T-helper 22 cell (primary cell): ENCODE results near the gene COL1A1.

ENCODE experiments used
- DNase-seq: peaks from one replicate; pipeline ENCODE4 v3.0.0-alpha.2; 2020; ENCODE audit warnings: low read depth

The COL1A1 gene

DNA sequence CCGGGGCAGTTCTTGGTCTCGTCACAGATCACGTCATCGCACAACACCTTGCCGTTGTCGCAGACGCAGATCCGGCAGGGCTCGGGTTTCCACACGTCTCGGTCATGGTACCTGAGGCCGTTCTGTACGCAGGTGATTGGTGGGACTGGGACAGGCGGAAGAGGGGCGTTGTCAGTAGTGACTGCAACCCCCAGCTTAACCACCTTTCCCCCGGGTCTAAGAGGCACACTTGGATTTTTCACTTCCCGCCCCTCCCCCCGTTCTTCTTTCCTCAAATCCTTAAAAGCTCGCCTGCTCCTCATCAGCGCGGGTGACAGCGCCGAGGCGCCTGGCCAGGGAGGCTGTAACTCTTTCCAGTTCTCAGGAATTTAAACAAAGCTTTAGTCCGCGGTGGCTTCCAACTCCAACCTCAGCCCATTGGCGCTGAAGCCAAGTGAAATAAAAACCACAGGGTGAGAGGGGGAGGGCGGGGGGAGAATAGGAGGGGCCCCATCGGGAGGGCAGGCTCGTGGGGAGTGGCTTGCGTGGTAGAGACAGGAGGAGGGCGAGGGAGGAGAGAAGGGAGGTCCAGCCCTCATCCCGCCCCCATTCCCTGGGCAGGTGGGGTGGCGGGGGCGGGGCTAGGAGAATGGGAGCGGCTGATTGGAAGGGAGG, 1.5 kb downstream of the COL1A1 start:
- peak; percentile 86 for DNase-seq

DNA sequence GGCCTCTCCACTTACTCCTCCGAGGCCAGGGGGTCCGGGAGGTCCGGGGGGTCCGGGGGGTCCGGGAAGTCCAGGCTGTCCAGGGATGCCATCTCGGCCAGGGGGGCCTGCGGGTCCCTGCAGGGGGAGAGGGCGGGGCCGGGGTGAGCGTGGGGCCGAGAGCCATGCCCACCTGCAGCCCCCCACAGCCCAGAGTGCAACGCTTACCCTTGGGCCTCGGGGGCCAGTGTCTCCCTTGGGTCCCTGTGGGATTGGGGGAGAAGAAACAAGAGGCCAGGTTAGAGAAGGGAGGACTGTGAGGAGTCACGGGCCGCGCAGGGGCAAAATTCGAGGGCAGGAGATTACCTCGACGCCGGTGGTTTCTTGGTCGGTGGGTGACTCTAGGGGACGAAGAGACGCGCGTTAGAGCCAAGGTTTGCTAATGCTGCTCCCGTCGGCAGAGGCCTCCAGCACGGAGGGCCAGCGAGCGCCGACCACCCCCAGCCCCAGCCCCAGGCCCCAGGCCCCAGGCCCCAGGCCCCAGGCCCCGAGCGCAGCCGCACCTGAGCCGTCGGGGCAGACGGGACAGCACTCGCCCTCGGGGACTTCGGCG, 2.1 kb downstream of the COL1A1 start:
- no peak for DNase-seq

DNA sequence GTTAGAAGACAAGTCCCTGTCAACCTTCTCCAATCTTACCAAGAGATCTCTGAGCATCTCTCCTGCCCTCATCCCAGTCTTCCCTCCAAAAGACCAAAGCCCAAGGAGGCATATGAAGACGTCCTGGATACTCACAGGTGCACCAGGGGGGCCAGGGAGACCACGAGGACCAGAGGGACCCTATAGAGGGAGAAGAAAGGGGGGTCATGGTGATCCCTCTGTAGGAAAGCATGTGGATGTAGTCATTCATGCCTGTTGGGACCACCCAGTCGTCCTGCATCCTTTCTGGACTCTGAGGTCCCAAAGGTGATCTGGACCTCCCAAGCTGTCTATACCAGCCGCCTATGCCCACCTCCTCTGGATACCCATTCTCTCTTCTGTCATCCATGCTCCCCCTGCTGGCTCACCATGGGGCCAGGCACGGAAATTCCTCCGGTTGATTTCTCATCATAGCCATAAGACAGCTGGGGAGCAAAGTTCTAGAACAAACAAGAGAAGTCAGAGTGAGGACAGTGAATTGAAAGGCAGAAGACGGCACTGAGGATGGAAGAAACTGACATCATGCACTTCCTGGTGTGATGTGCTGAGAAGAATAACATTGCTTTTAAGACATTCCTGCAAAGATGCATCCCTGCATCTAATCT, 3.3 kb downstream of the COL1A1 start:
- DNase-seq: peak; percentile 24

GRCh38 chr17:50196826-50197225, 4.6 kb downstream of the COL1A1 start:
- DNase-seq: no peak

DNA sequence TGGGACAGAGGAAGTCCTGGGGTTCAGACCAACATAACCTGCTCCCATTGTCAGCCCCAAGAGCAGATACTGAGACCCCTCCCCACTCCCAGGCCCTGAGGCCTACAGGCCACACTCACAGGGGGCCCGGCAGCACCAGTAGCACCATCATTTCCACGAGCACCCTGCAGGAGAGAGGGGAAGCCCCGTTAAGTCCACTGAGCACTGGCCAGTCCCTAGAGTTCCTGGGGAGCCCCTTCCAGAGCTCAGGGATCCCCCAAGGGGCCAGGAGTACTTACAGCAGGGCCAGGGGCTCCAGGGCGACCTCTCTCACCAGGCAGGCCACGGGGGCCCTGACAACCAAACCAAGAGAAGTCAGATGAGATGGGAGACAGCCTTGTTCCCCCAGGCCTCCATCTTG, 5.4 kb downstream of the COL1A1 start:
- DNase-seq: no peak

DNA sequence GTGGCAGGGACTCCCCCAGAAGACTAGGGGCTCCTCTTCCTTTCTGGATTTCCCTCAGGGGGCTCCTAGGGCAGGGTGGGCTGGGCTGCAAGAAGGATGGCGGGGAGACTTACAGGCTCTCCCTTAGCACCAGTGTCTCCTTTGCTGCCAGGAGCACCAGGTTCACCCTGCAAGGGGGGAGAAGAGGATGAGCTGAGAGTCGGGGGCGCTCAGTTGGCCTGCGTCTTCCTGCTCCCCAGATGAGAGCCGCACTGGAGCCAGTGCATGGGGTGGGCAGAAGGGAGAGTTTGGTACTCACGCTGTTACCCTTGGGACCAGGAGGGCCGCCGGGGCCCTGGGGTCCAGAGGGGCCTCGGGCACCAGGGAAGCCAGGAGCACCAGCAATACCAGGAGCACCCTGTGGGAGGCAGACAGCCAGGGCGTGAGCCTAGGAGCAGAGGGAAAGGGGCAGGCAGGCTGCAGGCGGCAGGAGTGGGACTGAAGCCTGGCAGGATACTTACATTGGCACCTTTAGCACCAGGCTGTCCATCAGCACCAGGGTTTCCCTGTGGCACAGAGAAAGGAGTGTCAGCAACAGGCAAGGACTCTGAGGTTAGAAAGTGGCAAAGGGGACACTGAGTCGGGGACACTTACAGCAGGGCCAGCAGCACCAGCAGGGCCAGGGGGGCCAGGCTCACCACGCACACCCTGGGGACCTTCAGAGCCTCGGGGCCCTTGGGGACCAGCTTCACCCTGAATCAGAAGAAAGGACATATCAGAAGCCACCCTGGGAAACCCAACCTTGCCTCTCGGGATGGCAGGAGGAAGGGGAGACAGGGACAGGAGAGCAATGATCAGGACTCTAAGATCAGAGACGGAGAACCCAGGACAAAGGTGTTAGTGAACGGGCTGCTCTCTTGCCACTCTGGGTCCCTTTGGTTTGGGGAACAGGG, 6.2 kb downstream of the COL1A1 start:
- DNase-seq: no peak

GRCh38 chr17:50194140-50194933, 7.1 kb downstream of the COL1A1 start:
- DNase-seq: no peak

DNA sequence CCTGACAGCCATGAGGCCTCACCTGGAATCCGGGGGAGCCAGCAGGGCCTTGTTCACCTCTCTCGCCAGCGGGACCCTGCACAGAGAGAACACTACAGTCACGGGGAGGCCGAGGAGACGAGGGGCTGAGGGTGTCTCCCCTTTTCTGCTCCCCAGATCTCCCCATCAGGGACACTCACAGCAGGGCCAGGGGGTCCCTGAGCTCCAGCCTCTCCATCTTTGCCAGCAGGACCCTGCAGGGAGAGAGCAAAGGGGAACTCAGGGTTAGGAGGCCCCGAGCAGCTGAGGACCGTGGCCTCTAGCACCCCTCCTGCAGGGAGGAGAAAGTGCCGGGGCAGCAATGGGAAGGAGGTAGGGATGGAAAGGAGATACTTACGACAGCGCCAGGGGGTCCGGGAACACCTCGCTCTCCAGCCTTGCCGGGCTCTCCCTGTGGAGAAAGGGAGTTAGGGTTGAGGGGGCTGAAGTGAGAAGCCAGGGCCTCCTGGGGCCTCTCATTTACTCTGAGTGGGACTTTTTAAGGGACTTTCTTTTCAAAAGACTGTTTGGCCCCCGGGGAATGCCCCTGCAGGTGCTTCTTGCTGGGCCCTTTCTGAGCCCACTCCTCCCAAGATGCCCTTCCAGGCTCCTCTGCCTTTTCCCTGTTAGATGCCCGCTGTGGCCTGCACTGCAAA, 8.7 kb downstream of the COL1A1 start:
- DNase-seq: no peak

- DNase-seq: no peak
These were observed 9.2 kb downstream of the COL1A1 start for GRCh38 chr17:50192144-50192617.

- DNase-seq: no peak
These were observed 9.9 kb downstream of the COL1A1 start for GRCh38 chr17:50191359-50192143.

DNA sequence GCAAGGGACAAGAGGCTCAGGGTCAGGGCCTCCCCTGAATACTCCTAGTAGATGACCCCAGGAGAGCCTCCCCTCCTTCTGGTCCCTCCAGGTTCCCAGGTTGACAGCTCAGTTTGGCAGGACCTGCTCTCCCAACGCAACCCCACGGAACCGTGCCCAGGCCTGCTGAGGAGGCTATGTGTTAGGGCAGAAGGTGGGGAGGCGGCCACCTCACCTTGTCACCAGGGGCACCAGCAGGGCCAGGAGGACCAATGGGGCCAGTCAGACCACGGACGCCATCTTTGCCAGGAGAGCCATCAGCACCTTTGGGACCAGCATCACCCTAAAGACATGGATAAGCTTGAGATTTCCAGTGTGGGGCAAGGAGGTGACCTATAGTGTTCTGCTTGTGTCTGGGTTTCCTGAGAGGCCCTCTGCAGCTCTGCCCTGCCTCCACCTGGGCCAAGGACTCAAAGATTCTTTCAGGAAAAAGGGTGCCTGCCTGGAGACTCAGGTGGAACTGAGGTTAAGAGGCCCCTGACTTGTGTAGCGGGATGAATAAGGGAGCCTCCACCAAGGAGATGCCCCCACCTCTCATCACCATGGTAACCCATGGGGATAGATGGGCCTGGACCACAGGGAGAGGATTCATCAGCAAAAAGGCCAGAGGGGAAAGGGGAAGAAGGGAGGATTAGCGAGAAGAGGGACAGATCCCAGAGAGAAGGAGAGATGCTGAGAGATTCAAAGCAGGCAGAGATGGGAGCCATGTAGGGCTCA, 10.7 kb downstream of the COL1A1 start:
- DNase-seq: no peak

DNA sequence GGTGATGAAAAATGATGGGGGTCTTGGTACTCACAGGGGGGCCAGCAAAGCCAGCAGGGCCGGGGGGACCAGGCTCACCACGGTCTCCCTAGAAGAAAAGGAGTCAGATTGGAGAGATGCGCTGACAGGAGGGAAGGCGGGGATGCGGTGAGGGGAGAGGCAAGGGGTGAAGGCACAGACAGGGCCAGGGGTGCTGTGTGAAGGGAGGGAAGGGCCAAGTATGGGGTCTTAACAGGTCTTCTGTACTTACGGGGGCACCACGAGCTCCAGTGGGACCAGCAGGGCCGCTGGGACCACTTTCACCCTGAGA, 11.2 kb downstream of the COL1A1 start:
- DNase-seq: no peak

- no peak for DNase-seq
These were observed 11.7 kb downstream of the COL1A1 start for GRCh38 chr17:50189550-50190292.

DNA sequence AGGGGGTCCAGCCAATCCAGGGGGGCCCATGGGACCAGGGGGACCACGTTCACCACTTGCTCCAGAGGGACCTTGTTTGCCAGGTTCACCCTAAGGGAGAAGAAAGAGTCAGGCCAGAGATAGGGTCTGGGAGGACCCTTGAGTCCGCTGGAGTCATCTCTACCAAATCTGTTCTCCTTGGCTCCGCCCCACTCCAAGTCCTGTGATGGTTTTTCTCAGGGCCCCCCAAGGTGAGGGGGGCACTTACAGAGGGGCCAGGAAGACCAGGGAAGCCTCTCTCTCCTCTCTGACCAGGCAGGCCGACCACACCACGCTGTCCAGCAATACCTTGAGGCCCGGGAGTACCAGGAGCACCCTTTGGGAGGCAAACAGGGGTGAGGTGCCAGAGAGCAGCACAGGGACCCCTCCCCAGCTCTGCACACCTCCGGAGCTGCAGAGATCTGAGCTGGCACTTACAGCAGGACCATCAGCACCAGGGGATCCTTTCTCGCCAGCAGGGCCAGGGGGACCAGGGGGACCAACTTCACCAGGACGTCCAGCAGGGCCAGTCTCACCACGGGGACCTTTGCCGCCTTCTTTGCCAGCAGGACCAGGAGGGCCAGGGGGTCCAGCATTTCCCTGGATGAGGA, 12.4 kb downstream of the COL1A1 start:
- no peak for DNase-seq

DNA sequence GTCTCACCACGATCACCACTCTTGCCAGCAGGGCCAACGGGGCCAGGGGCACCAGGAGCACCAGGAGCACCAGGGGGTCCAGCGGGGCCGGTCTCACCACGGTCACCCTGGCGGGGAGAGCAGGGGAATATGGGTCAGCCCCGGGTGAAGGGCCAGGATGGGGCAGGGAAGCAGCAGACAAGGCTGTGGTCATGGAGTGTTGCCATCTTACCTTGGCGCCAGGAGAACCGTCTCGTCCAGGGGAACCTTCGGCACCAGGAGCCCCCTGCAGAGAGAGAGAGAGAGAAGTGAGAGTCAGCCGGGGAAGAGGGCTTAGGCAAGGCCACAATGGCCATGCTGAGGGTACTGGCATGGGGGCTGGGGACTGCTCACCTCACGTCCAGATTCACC, 12.9 kb downstream of the COL1A1 start:
- no peak for DNase-seq

GRCh38 chr17:50187751-50188530, 13.5 kb downstream of the COL1A1 start:
- DNase-seq: no peak

- no peak for DNase-seq
These were observed 14.1 kb downstream of the COL1A1 start for GRCh38 chr17:50187394-50187725.
